K562 (cell line): ENCODE measurements around the gene PTCH2. TPM values are rescaled to one million over a fixed set of nuclear protein-coding genes. Genes with fewer than 3 reads are reported as not detected.
A peak's percentile ranks its signal among the peaks of the same experiment; 100 is the strongest.

ENCODE experiments used
- ATAC-seq: fragments of 200-7000 bp; cut with Tn5 transposase; 3 replicates; pipeline ENCODE4 v1.9.1; 2020; ENCODE audit warnings: moderate library complexity
- BruUV-seq: library from RNA; stranded (reverse); fragments of 400-500 nt; replicated peaks from 2 replicates; lab custom pipeline; 2021; lab: Mats Ljungman, UMichigan
- CTCF ChIA-PET: fragments of 300-600 bp; formaldehyde crosslinking; extraction: SDS; loops from one replicate; lab custom pipeline; 2021; ENCODE audit warnings: low intra/inter-chr PET ratio; lab: Yijun Ruan, JAX
- POLR2A ChIA-PET: fragments of 300-600, 350-650 bp; sonication (Branson Sonifier 250); formaldehyde crosslinking; extraction: SDS; loops from one replicate; lab custom pipeline; 2021; ENCODE audit warnings: antibody characterized with exemption, inconsistent platforms; lab: Yijun Ruan, JAX
- DNase-seq, 4 experiments: peaks; one replicate each; pipeline versions ENCODE4 v3.0.0 to v3.0.0-alpha.2; 2011 to 2018; ENCODE audit warnings: low spot score in 3 of 4, mixed read lengths in 3 of 4; ENCODE audit errors: extremely low read depth in 1 of 4
- FAIRE-seq: peaks from 2 replicates; lab custom pipeline; 2011; peaks lifted over from hg19 to GRCh38; lab: Jason Lieb, UNC
- H2AFZ ChIP-seq: 2 replicates; pipeline ENCODE4 v1.6.0; 2011; ENCODE audit warnings: low read depth, low read length, control low read depth, inconsistent platforms
- H3K27ac ChIP-seq: fragments of 200-600 bp; 3 replicates; pipeline ENCODE4 v1.8.0; 2011; ENCODE audit warnings: low read depth, mild to moderate bottlenecking, control low read depth, inconsistent platforms, low read length, moderate library complexity, mixed read lengths; ENCODE audit errors: extremely low read depth
- H3K27me3 ChIP-seq, 2 experiments: fragments of 300-600 bp in 1 of 2; 2 replicates in 1 of 2; 3 replicates in 1 of 2; pipeline versions ENCODE4 v1.6.0 to v1.8.0; 2011; ENCODE audit warnings: inconsistent platforms in 2 of 2, low read length in 2 of 2, mild to moderate bottlenecking in 1 of 2, mixed read lengths in 1 of 2, moderate library complexity in 1 of 2; ENCODE audit not compliant: control insufficient read depth in 2 of 2, insufficient read depth in 2 of 2
- H3K36me3 ChIP-seq: fragments of 300-600 bp; 3 replicates; pipeline ENCODE4 v1.8.0; 2011; ENCODE audit warnings: mild to moderate bottlenecking, low read length, inconsistent platforms; ENCODE audit not compliant: control insufficient read depth, insufficient read depth
- H3K4me1 ChIP-seq, 2 experiments: fragments of 200-600 bp in 1 of 2; replicated peaks in 1 of 2; 2 replicates in 1 of 2; 3 replicates in 1 of 2; pipeline versions ENCODE4 v1.5.1 to v1.8.0; 2011; ENCODE audit warnings: inconsistent platforms in 2 of 2, low read length in 2 of 2, mild to moderate bottlenecking in 1 of 2, mixed read lengths in 1 of 2, moderate library complexity in 1 of 2; ENCODE audit not compliant: control insufficient read depth in 2 of 2, insufficient read depth in 2 of 2
- H3K4me2 ChIP-seq: 2 replicates; pipeline ENCODE4 v1.6.1; 2011; ENCODE audit warnings: low read length, control low read depth, inconsistent platforms, mixed read lengths; ENCODE audit not compliant: insufficient read depth
- H3K4me3 ChIP-seq: fragments of 200-600 bp; sonication (generic), shearing (Covaris generic); 2 replicates; pipeline ENCODE4 v1.5.1; 2016; ENCODE audit warnings: control low read depth, inconsistent platforms
- H3K79me2 ChIP-seq: fragments of 200-600 bp; 3 replicates; pipeline ENCODE4 v1.8.0; 2011; ENCODE audit warnings: low read length, inconsistent platforms; ENCODE audit not compliant: control insufficient read depth, insufficient read depth
- H3K9ac ChIP-seq, 2 experiments: 2 replicates each; pipeline versions ENCODE4 v1.6.0 to v1.6.1; 2011; ENCODE audit warnings: low read depth in 2 of 2, low read length in 2 of 2, control low read depth in 1 of 2, inconsistent platforms in 1 of 2, mild to moderate bottlenecking in 1 of 2, mixed read lengths in 1 of 2; ENCODE audit not compliant: insufficient read depth in 1 of 2
- H3K9me1 ChIP-seq: one replicate; pipeline ENCODE4 v1.6.0; 2011; ENCODE audit warnings: inconsistent platforms, mild to moderate bottlenecking, low read length, moderate library complexity; ENCODE audit not compliant: control insufficient read depth, insufficient read depth
- H3K9me3 ChIP-seq: replicated peaks from 2 replicates; pipeline ENCODE4 v1.5.1; 2011; ENCODE audit warnings: low read depth, low read length, inconsistent platforms; ENCODE audit not compliant: control insufficient read depth, insufficient read depth
- H4K20me1 ChIP-seq: replicated peaks from 2 replicates; pipeline ENCODE4 v1.6.1; 2011; ENCODE audit warnings: low read length, inconsistent platforms, mixed read lengths; ENCODE audit not compliant: control insufficient read depth, insufficient read depth
- CHD2 ChIP-seq: IDR thresholded peaks from 2 replicates; pipeline ENCODE4 v1.6.1; 2011; ENCODE audit warnings: low read depth, low read length
- FOXA3 ChIP-seq, 2 experiments: fragments of 450-650 bp in 1 of 2; sonication (generic) in 1 of 2; formaldehyde crosslinking; IDR thresholded peaks in 1 of 2; conservative IDR thresholded peaks in 1 of 2; 2 replicates each; pipeline versions ENCODE4 v1.4.0 to v1.8.0; 2020 to 2022; ENCODE audit warnings: mild to moderate bottlenecking in 2 of 2, missing genetic modification reagents in 1 of 2
- SPI1 ChIP-seq: IDR thresholded peaks from 2 replicates; pipeline ENCODE4 v1.6.1; 2011; ENCODE audit warnings: low read depth, low read length, control low read depth, borderline replicate concordance
- ZFX ChIP-seq: sonication (generic); formaldehyde crosslinking; IDR thresholded peaks from 2 replicates; pipeline ENCODE4 v1.8.0; 2022; ENCODE audit warnings: mild to moderate bottlenecking, missing genetic modification reagents, moderate library complexity
- whole genome bisulfite sequencing: fragments of 100-300 bp; shearing (Covaris generic); methylation state at CpG from one replicate; pipeline ENCODE4 v1.1.6; 2016; ENCODE audit warnings: low coverage, mixed read lengths; ENCODE audit not compliant: insufficient coverage; ENCODE audit errors: missing lambda C conversion rate; 5-methylcytosine and 5-hydroxymethylcytosine counted together
- in situ Hi-C: fragments of 300-500 bp; cut with MboI; formaldehyde crosslinking; loops from 4 replicates; pipeline ENCODE4 v1.15.0; 2018; ENCODE audit warnings: inconsistent platforms, mixed read lengths
- intact Hi-C: fragments of 100-400 bp; cut with micrococcal nuclease; formaldehyde crosslinking; loops from 2 replicates; pipeline ENCODE4 v1.14.2; 2022
- polyA plus RNA-seq, 8 experiments: library from polyadenylated mRNA; depleted of rRNA in 4 of 8; stranded (reverse) in 5 of 8; unstranded in 3 of 8; fragments of >200 nt; fragmentation: Nextera tagmentation in 2 of 8; fragmentation: Illumina TruSeq in 1 of 8; extraction: Ambion mirVana in 2 of 8; extraction: Trizol in 1 of 8; gene quantifications; 2 replicates each; pipeline versions ENCODE4 v1.2.1 to v1.2.3, GENCODE V29; 2011 to 2014; ENCODE audit warnings: inconsistent platforms in 1 of 8, missing spikeins in 1 of 8
- total RNA-seq, 7 experiments: library from RNA; depleted of rRNA in 6 of 7; stranded (reverse); fragments of >200 nt in 6 of 7; fragmentation: Illumina TruSeq in 2 of 7; extraction: Trizol in 2 of 7; gene quantifications; 2 replicates each; pipeline versions ENCODE4 v1.2.1 to v1.2.3, GENCODE V29; 2011 to 2021; ENCODE audit warnings: low replicate concordance in 1 of 7

The PTCH2 gene
- total and polyA plus RNA-seq, 9 of the 15 experiments (the other 6 are each of a cell fraction or from before 2014, with no cell fraction given), result 0.15 to 27.3 (median 0.48) TPM; not detected in 1

- Histone ChIP-seq H3K36me3 (peaks cover 11% of the 10 kb centered on the region; the same call in 2 of the 3 replicates), H3K4me2 (no peak overlapping the region; the same call in 1 of the 2 replicates), H3K9ac (peak overlapping the region in 1 of 2 experiments; percentile 52; a peak in 2 of 4 replicates), H3K9me1 (no peaks in the 10 kb centered on the region), H3K79me2 (no peaks in the 10 kb centered on the region), H3K4me3 (no peak overlapping the region), H3K27ac (no peak overlapping the region), H3K9me3 (no peaks in the 10 kb centered on the region), H2AFZ (peak overlapping the region; percentile 78), H3K27me3 (no peaks in the 10 kb centered on the region), H4K20me1 (no peaks in the 10 kb centered on the region), H3K4me1 (peaks cover 2 to 17% of the 10 kb centered on the region in 2 experiments; a peak in 4 of 5 replicates)
- POLR2A ChIA-PET, result interaction anchor here (0.6 to 12.0 kb wide), 4 partner anchors 7 to 60 kb away, joined by 3 to 253 read pairs (median 55); partner anchors contain the start of gene RPS8
- BruUV-seq, result no TSS peak
- in situ Hi-C loops, result no loop called here
- ATAC-seq (no peak), FAIRE-seq (no peak), DNase-seq (no peak)
- intact Hi-C loops, result no loop called here
- WGBS, result 25% methylated on average over 11 of the region's 11 CpGs
- no peak for TF ChIP-seq CHD2
- 0 out of 2 replicates have a peak, but pooled peaks have one; percentile 11 for TF ChIP-seq SPI1
- 0 out of 4 replicates have a peak, but pooled peaks of 1 of the 2 experiments have one; percentile 54 for TF ChIP-seq FOXA3 (CRISPR knock-in tag; conservative IDR thresholded peaks at IDR 0.05 in 1 of 2, IDR thresholded peaks at IDR 0.05 in 1 of 2)
- TF ChIP-seq ZFX (CRISPR knock-in tag), result 0 out of 2 replicates have a peak, but pooled peaks have one; percentile 27
- CTCF ChIA-PET, result no interaction called here
Observed at GRCh38 chr1:44785501-44786137, 57.4 kb downstream of the PTCH2 start.
